IPS-18c (cell line): ENCODE results near the gene DBN1.
"Not testable (repeated sequence)": the region's sequence is repeated elsewhere in the genome, so short reads cannot be mapped to it uniquely, and the experiment has no call there.

ENCODE experiments used
- H3K4me3 ChIP-seq: 2 replicates; pipeline ENCODE4 v1.7.0; 2013; ENCODE audit warnings: low read depth, mild to moderate bottlenecking, low read length, moderate library complexity; ENCODE audit not compliant: insufficient read depth
- H3K9me3 ChIP-seq: one replicate; pipeline ENCODE4 v1.6.1; 2013; ENCODE audit warnings: mild to moderate bottlenecking, low read length, moderate library complexity; ENCODE audit not compliant: control insufficient read depth, insufficient read depth

The DBN1 gene

GRCh38 chr5:177432143-177432838 lies 41.1 kb downstream of the DBN1 start:
- H3K4me3 ChIP-seq: no peak overlapping the region
- no peaks in the 10 kb centered on the region for H3K9me3 ChIP-seq

GRCh38 chr5:177431317-177432142 lies 41.9 kb downstream of the DBN1 start:
- H3K4me3 ChIP-seq: no peak overlapping the region
- no peaks in the 10 kb centered on the region for H3K9me3 ChIP-seq

- Histone ChIP-seq H3K9me3 (no peaks in the 10 kb centered on the region), H3K4me3 (no peak overlapping the region)
Observed at GRCh38 chr5:177430972-177431316, 42.5 kb downstream of the DBN1 start.

GRCh38 chr5:177430140-177430951 lies 43.1 kb downstream of the DBN1 start:
- no peaks in the 10 kb centered on the region for H3K9me3 ChIP-seq
- no peak overlapping the region for H3K4me3 ChIP-seq

GRCh38 chr5:177429248-177430040 lies 44.0 kb downstream of the DBN1 start:
- Histone ChIP-seq H3K9me3 (no peaks in the 10 kb centered on the region), H3K4me3 (no peak overlapping the region)

- Histone ChIP-seq H3K9me3 (no peaks in the 10 kb centered on the region), H3K4me3 (no peak overlapping the region)
Observed at GRCh38 chr5:177428574-177429217, 44.7 kb downstream of the DBN1 start.

- peak overlapping the region; percentile 75; the same call in 1 of the 2 replicates for H3K4me3 ChIP-seq
Observed at GRCh38 chr5:177427919-177428573, 45.4 kb downstream of the DBN1 start.

GRCh38 chr5:177427211-177427822 lies 46.1 kb downstream of the DBN1 start:
- Histone ChIP-seq H3K9me3 (no peaks in the 10 kb centered on the region), H3K4me3 (peak overlapping the region; percentile 75)

More at GRCh38 chr5:177427919-177428573, 45.4 kb downstream of the DBN1 start:
- no peaks in the 10 kb centered on the region for H3K9me3 ChIP-seq

GRCh38 chr5:177426566-177427210 lies 46.7 kb downstream of the DBN1 start, which contains the start of gene GRK6:
Gene GRK6 (plus strand): TSS chr5:177426676. CDS start chr5:177426846, 170 bp downstream.
- peak within 1 kb of the TSS; percentile 78 for H3K4me3 ChIP-seq
- H3K9me3 ChIP-seq: no peaks in the 10 kb centered on the region

- no peaks in the 10 kb centered on the region for H3K9me3 ChIP-seq
- H3K4me3 ChIP-seq: peak overlapping the region; percentile 78
Observed at GRCh38 chr5:177425801-177426565, 47.5 kb downstream of the DBN1 start.

- Histone ChIP-seq H3K9me3 (no peaks in the 10 kb centered on the region), H3K4me3 (peak overlapping the region; percentile 78)
Observed at GRCh38 chr5:177425196-177425800, 48.1 kb downstream of the DBN1 start.

GRCh38 chr5:177423671-177424070 lies 49.8 kb downstream of the DBN1 start:
- no peak overlapping the region for H3K4me3 ChIP-seq

GRCh38 chr5:177421062-177421798 lies 52.2 kb downstream of the DBN1 start:
- no peaks in the 10 kb centered on the region for H3K9me3 ChIP-seq
- H3K4me3 ChIP-seq: no peak overlapping the region

More at GRCh38 chr5:177423671-177424070, 49.8 kb downstream of the DBN1 start:
- no peaks in the 10 kb centered on the region for H3K9me3 ChIP-seq

- not testable (repeated sequence) for H3K4me3 ChIP-seq
Observed at GRCh38 chr5:177420472-177420871, 53.0 kb downstream of the DBN1 start.

More at GRCh38 chr5:177420472-177420871, 53.0 kb downstream of the DBN1 start:
- not testable (repeated sequence) for H3K9me3 ChIP-seq
